GM12875 (cell line): ENCODE measurements around the gene CIDEA.

ENCODE experiments used
- H3K4me3 ChIP-seq: one replicate; pipeline ENCODE4 v1.5.1; 2011; ENCODE audit warnings: low read depth, low read length, control low read depth
- TF ChIP-seq, protein P1 (sequence below): IDR thresholded peaks from 2 replicates; pipeline ENCODE4 v1.5.1; 2011; ENCODE audit warnings: low read depth, mild to moderate bottlenecking, control low read depth, inconsistent platforms, low read length, moderate library complexity, borderline replicate concordance; ENCODE audit not compliant: insufficient read depth

CIDEA gene

DNA sequence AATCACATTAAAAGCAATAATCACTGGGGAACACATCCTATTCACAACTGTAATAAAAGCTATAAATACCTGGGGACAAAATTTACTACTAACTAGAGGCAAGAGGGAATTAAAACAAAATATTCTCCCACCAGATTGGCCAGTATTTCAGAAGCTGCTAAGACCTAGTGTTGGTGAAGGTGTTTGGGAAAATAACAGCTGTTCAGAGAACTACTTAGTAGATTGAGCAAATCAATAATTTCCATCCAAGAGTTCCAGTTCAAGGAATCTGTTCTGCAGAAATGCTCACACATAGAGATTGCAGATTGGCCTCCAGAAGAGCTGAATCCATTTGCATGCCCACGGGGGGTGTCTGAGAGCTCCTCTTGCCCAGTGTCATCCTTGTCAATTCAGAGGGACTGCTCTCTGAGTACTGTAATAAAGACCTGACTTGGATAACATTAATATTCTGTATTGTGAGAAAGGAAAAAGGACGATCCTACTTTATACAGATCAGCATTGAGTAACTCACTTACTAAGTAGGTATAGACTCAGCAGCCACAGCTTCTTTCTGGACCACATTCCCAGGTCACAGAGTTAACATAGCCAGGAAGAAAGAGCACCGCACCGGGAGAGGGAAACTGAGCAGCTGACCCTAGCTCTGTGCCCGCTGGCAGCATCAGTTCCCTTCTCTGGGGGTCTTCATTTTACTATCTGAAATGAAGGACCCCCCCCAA is 59.5 kb downstream of the CIDEA start:
- no peak overlapping the region for H3K4me3 ChIP-seq
- TF ChIP-seq, protein P1, sequence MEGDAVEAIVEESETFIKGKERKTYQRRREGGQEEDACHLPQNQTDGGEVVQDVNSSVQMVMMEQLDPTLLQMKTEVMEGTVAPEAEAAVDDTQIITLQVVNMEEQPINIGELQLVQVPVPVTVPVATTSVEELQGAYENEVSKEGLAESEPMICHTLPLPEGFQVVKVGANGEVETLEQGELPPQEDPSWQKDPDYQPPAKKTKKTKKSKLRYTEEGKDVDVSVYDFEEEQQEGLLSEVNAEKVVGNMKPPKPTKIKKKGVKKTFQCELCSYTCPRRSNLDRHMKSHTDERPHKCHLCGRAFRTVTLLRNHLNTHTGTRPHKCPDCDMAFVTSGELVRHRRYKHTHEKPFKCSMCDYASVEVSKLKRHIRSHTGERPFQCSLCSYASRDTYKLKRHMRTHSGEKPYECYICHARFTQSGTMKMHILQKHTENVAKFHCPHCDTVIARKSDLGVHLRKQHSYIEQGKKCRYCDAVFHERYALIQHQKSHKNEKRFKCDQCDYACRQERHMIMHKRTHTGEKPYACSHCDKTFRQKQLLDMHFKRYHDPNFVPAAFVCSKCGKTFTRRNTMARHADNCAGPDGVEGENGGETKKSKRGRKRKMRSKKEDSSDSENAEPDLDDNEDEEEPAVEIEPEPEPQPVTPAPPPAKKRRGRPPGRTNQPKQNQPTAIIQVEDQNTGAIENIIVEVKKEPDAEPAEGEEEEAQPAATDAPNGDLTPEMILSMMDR, result no peak

DNA sequence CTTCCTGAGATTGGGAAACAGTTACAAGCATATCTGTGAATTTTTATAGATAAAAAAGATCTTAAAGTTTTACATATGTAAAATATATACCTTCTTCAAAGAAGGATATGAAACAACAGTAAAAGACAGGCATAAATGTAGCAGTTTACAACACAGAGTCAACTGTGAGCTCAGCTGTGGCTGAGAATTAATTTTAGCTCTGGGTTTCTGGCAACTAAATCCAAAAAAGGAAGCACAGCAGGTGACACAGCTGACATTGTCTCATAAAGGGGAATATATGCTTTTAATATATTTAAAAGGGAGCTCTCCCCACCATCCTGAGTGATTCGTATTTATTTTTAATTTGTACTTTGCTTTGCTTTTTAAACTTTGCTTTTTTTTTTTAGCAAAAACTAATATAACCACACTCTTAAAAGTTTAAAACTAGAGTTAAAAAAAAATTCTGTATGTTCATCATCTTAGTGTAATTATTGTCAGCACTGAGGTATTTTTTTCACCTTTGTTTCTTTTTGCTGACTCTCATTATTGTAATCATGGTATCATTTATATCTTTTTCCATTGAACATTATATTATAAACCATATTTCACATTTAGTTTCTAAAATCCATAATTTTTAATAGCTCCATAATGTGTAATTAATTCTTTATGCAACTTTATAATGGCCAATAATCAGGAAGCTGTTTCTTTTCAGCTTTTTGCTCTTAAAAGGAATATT is 60.6 kb downstream of the CIDEA start:
- TF ChIP-seq, protein P1, result no peak
- no peak overlapping the region for H3K4me3 ChIP-seq

DNA sequence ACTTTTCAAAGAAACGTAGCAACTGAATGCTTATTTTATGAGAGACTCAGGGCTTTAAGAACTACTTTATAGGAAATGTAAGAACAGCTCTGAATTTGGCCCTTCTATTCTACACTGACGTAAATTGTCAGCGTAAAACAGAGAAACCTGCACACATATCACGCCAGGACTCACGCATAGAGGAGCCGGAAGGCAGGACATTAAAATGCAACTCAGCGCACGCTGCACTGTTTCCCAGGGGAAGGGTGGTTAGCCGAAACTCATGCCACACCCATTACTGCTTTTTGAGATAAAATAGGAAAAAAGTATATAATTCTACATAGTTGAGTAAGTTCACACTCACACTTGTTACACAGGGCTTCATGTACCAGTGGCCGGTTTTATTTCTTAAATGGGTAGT is 61.3 kb downstream of the CIDEA start:
- no peak overlapping the region for H3K4me3 ChIP-seq
- TF ChIP-seq, protein P1, result no peak

DNA sequence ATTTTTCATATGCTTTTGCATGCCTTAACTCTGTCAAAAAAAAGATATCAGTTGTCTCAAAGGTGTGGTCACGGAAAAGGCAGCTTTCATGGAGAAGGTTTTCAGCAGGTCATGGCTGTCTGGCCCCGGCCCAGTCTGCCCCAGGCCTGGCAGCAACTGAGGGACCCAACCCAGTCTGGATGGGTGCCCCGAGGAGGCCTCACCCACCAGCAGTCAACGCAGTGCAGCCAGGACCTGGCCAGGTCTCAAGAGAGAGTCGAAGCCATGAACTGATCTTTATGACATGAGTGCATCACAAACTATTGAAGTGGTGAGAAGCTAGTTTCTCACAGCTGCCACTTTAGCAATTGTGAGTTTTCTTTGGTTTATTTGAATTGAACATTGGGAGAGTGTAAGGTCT is 61.8 kb downstream of the CIDEA start:
- H3K4me3 ChIP-seq, result no peak overlapping the region
- TF ChIP-seq, protein P1, result no peak

- no peak overlapping the region for H3K4me3 ChIP-seq
- TF ChIP-seq, protein P1, result no peak
Observed at GRCh38 chr18:12317664-12318333, 63.6 kb downstream of the CIDEA start.

DNA sequence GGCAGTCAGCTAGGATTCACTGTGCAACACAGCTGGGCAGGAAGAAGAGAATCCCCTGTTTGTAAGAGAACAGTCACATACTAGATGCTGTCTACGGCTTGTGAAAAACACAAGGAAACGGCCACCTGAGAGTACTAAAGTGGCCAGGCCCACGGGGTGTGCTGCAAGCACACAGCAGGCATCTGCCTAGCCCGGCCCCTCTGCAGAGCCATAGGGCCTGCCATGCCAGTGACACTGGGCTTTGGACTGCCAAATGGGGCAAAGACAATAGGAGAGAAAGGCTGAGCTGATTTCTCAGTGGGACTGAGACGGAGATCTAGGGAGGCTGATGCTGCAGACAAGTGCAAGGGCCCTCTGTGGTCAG is 64.2 kb downstream of the CIDEA start:
- H3K4me3 ChIP-seq, result no peak overlapping the region
- TF ChIP-seq, protein P1, result no peak

GRCh38 chr18:12318857-12319256 is 64.7 kb downstream of the CIDEA start:
- TF ChIP-seq, protein P1, result no peak
- no peak overlapping the region for H3K4me3 ChIP-seq
